ENCODE results near the gene DACH1. TPM values are rescaled to one million over a fixed set of nuclear protein-coding genes. Genes with fewer than 3 reads are reported as not detected.

The DACH1 gene
- total and polyA plus RNA-seq, 11 donors: 1.2 to 3.8 (median 2.1) TPM

DNA sequence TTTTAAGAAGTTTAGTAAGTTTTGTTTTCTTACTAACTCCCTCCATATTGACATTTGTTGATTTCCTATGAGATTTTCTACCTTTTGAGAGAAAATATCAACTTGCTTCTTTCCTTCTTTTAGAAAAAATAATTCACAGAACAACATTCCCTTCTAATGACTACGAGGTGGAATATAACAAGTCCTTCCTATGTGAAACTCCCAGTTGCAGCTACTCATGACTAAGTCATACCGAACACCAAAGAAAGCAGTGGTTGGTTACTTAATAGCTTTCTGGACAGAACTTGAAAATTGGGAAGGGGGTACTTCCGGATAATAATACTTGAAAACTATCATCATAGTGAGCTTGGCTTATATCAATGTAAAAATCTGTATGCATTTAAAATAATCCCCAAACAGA is 144.8 kb downstream of the DACH1 start:
- no peaks in the 10 kb centered on the region for H3K27me3 ChIP-seq
- no peaks in the 10 kb centered on the region for H3K9me3 ChIP-seq
- no peaks in the 10 kb centered on the region for H3K36me3 ChIP-seq
- intact Hi-C loops (cut with DNase I): no loop called here
- peaks cover 0 to under 1% (median 0%) of the 10 kb centered on the region in 12 donors for H3K4me1 ChIP-seq
- DNase-seq (no peak), ATAC-seq (no peak)
- H3K27ac ChIP-seq: no peak overlapping the region
- 88 to 94% (median 90%) methylated on average over 3 of the region's 3 CpGs for WGBS, 4 donors
- no peak overlapping the region for H3K4me3 ChIP-seq
- TF ChIP-seq, protein P1, sequence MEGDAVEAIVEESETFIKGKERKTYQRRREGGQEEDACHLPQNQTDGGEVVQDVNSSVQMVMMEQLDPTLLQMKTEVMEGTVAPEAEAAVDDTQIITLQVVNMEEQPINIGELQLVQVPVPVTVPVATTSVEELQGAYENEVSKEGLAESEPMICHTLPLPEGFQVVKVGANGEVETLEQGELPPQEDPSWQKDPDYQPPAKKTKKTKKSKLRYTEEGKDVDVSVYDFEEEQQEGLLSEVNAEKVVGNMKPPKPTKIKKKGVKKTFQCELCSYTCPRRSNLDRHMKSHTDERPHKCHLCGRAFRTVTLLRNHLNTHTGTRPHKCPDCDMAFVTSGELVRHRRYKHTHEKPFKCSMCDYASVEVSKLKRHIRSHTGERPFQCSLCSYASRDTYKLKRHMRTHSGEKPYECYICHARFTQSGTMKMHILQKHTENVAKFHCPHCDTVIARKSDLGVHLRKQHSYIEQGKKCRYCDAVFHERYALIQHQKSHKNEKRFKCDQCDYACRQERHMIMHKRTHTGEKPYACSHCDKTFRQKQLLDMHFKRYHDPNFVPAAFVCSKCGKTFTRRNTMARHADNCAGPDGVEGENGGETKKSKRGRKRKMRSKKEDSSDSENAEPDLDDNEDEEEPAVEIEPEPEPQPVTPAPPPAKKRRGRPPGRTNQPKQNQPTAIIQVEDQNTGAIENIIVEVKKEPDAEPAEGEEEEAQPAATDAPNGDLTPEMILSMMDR (IDR thresholded peaks at IDR 0.05): no peak
- no peak for TF ChIP-seq POLR2A (IDR thresholded peaks at IDR 0.05)

- H3K36me3 ChIP-seq: no peaks in the 10 kb centered on the region
- no peak overlapping the region for H3K4me3 ChIP-seq
- WGBS, 4 donors: 97 to 100% (median 99%) methylated on average over 1 of the region's 1 CpG
- DNase-seq: no peak
- no peaks in the 10 kb centered on the region for H3K27me3 ChIP-seq
- no peaks in the 10 kb centered on the region for H3K9me3 ChIP-seq
- H3K4me1 ChIP-seq: no peaks in the 10 kb centered on the region
- H3K27ac ChIP-seq: no peak overlapping the region
- no peak for ATAC-seq
- intact Hi-C loops (cut with DNase I): no loop called here
- TF ChIP-seq, protein P1 (IDR thresholded peaks at IDR 0.05): no peak
- no peak for TF ChIP-seq POLR2A (IDR thresholded peaks at IDR 0.05)
Observed at GRCh38 chr13:71721104-71721503, 145.9 kb downstream of the DACH1 start.

DNA sequence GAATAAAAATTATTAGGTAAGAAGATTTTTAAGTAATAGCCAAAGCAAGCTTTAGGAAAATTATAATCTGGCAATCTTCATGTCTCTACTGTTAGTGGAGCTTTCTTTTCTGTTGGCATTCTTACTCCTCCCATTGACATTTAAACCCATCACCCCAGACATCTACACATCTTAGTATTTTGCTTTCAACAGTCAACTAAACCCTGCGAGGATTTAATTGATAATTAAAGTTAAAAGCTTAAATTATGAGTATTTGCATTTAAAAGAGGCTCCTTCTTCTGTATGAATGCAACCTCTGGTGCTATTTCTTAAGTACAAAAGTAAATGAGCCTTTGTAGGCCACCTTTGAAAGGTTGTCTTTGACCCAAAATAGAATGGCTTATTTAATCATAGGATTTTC is 148.1 kb downstream of the DACH1 start:
- 86 to 94% (median 88%) methylated on average over 1 of the region's 1 CpG for WGBS, 4 donors
- Histone ChIP-seq H3K27me3 (no peaks in the 10 kb centered on the region), H3K27ac (no peak overlapping the region), H3K4me1 (peaks cover 0 to under 1% (median 0%) of the 10 kb centered on the region in 12 donors), H3K9me3 (no peaks in the 10 kb centered on the region), H3K36me3 (no peaks in the 10 kb centered on the region), H3K4me3 (no peak overlapping the region)
- TF ChIP-seq POLR2A (IDR thresholded peaks at IDR 0.05): no peak
- TF ChIP-seq, protein P1 (IDR thresholded peaks at IDR 0.05): no peak
- DNase-seq (no peak), ATAC-seq (no peak)
- intact Hi-C loops (cut with DNase I): loop anchor here in 2 of 10 donors (10.0 kb wide), 1 partner anchor 146 kb away; the partner anchor contains the start of gene DACH1 (in 2 of the 2)

- Histone ChIP-seq H3K36me3 (no peaks in the 10 kb centered on the region), H3K27me3 (no peaks in the 10 kb centered on the region), H3K4me1 (peaks cover 0 to 21% (median 0%) of the 10 kb centered on the region in 12 donors), H3K27ac (no peak overlapping the region), H3K9me3 (no peaks in the 10 kb centered on the region), H3K4me3 (no peak overlapping the region)
- TF ChIP-seq, protein P1 (IDR thresholded peaks at IDR 0.05): no peak
- TF ChIP-seq POLR2A (IDR thresholded peaks at IDR 0.05): no peak
- intact Hi-C loops (cut with DNase I): loop anchor here in 2 of 10 donors (10.0 kb wide), 1 partner anchor 150 kb away; the partner anchor contains the start of gene DACH1 (in 2 of the 2)
- ATAC-seq (no peak), DNase-seq (no peak)
- WGBS, 4 donors: 68 to 81% (median 74%) methylated on average over 2 of the region's 2 CpGs
Observed at GRCh38 chr13:71714802-71715375, 152.1 kb downstream of the DACH1 start.
